ENCODE data around the gene SLC35F3. TPM values are rescaled to one million over a fixed set of nuclear protein-coding genes. Genes with fewer than 3 reads are reported as not detected.
A peak's percentile ranks its signal among the peaks of the same experiment; 100 is the strongest.

SLC35F3 gene
- total and polyA plus RNA-seq, 9 of the 15 experiments (the other 6 are each of a cell fraction or from before 2014, with no cell fraction given), result 0.04 to 0.07 (median 0.04) TPM; not detected in 6

GRCh38 chr1:234154320-234155251 lies 250.1 kb downstream of the SLC35F3 start:
- Histone ChIP-seq H3K36me3 (ENCODE audit: control insufficient read depth, insufficient read depth, low read length) (no peaks in the 10 kb centered on the region), H3K4me2 (ENCODE audit: insufficient read depth, low read length) (no peak overlapping the region), H3K9me3 (replicated peaks; ENCODE audit: control insufficient read depth, insufficient read depth, low read depth, low read length) (no peaks in the 10 kb centered on the region), H3K9me1 (ENCODE audit: control insufficient read depth, insufficient read depth, low read length) (no peaks in the 10 kb centered on the region), H3K27ac (ENCODE audit: extremely low read depth, low read depth, low read length) (no peak overlapping the region), H3K79me2 (ENCODE audit: control insufficient read depth, insufficient read depth, low read length) (no peaks in the 10 kb centered on the region), H3K27me3 (ENCODE audit: control insufficient read depth in 2 of 2, insufficient read depth in 2 of 2, low read length in 2 of 2) (no peaks in the 10 kb centered on the region), H4K20me1 (replicated peaks; ENCODE audit: control insufficient read depth, insufficient read depth, low read length) (no peaks in the 10 kb centered on the region), H3K9ac (ENCODE audit: insufficient read depth in 1 of 2, low read depth in 2 of 2, low read length in 2 of 2) (no peak overlapping the region), H3K4me3 (no peak overlapping the region), H3K4me1 (replicated peaks in 1 of 2; ENCODE audit: control insufficient read depth in 2 of 2, insufficient read depth in 2 of 2, low read length in 2 of 2) (no peaks in the 10 kb centered on the region), H2AFZ (ENCODE audit: low read depth, low read length) (0 out of 2 replicates have a peak overlapping the region, but pooled peaks have one; percentile 16)
- CTCF ChIA-PET (ENCODE audit: low intra/inter-chr PET ratio), result interaction anchor here (0.5 to 2.7 kb wide), 4 partner anchors 156 to 1576 kb away, joined by 3 to 12 read pairs (median 3); no protein-coding TSS in a partner anchor
- ATAC-seq (peak; percentile 95), FAIRE-seq (peak; percentile 71), DNase-seq (ENCODE audit: extremely low read depth in 1 of 4, low spot score in 3 of 4) (peak; percentile 68 to 72 (median 68))
- intact Hi-C loops (cut with micrococcal nuclease) (loop anchor here (1.0 kb wide), 1 partner anchor 156 kb away; no protein-coding TSS in a partner anchor), in situ Hi-C loops (cut with MboI) (no loop called here)
- POLR2A ChIA-PET, result no interaction called here
- no TSS peak for BruUV-seq (replicated peaks)
- WGBS (ENCODE audit: insufficient coverage, low coverage, missing lambda C conversion rate), result 1% methylated on average over 7 of the region's 7 CpGs
- TF ChIP-seq MEF2A (IDR thresholded peaks at IDR 0.05; ENCODE audit: control insufficient read depth, low read depth, low read length), result no peak
- TF ChIP-seq BRF1 (IDR thresholded peaks at IDR 0.05; ENCODE audit: borderline replicate concordance, extremely low read depth, insufficient read length), result no peak
- TF ChIP-seq SMAD2 (IDR thresholded peaks at IDR 0.05; ENCODE audit: low read depth, low read length), result no peak
- TF ChIP-seq CBX2 (IDR thresholded peaks at IDR 0.05; ENCODE audit: insufficient read depth, low read length, poor library complexity, severe bottlenecking), result no peak
- TF ChIP-seq CHD2 (IDR thresholded peaks at IDR 0.05; ENCODE audit: low read depth, low read length), result no peak
- TF ChIP-seq RAD21 (CRISPR knock-in tag; conservative IDR thresholded peaks at IDR 0.05 in 1 of 2, IDR thresholded peaks at IDR 0.05 in 1 of 2), result peak; percentile 64 to 78
- 0 out of 2 replicates have a peak, but pooled peaks have one; percentile 31 for TF ChIP-seq SMC3 (conservative IDR thresholded peaks at IDR 0.05; ENCODE audit: insufficient read depth, low read depth, low read length)
- TF ChIP-seq NFYB (IDR thresholded peaks at IDR 0.05; ENCODE audit: extremely low read depth, insufficient read length), result no peak
- no peak for TF ChIP-seq ZBTB5 (IDR thresholded peaks at IDR 0.05)
- no peak for TF ChIP-seq MBD2 (IDR thresholded peaks at IDR 0.05; ENCODE audit: borderline replicate concordance, low read depth)
- TF ChIP-seq CTCF (IDR thresholded peaks at IDR 0.05 in 2 of 3, conservative IDR thresholded peaks at IDR 0.05 in 1 of 3; ENCODE audit: insufficient read depth in 2 of 3, low read depth in 1 of 3, low read length in 3 of 3), result peak; percentile 64 to 80 (median 77)
- peak; percentile 43; the same call in 1 of the 2 replicates for TF ChIP-seq DEAF1 (CRISPR knock-in tag; IDR thresholded peaks at IDR 0.05)
- TF ChIP-seq STAT5B (CRISPR knock-in tag; IDR thresholded peaks at IDR 0.05), result no peak
- TF ChIP-seq SNAPC5 (CRISPR knock-in tag; IDR thresholded peaks at IDR 0.05), result no peak

All from K562 (cell line).